ENCODE measurements around the gene GGT6. TPM values are rescaled to one million over a fixed set of nuclear protein-coding genes. Genes with fewer than 3 reads are reported as not detected.

The GGT6 gene
- polyA plus RNA-seq, 3 donors: not detected

- WGBS (ENCODE audit: insufficient coverage): 41% methylated on average over 15 of the region's 23 CpGs
- H3K79me2 ChIP-seq (ENCODE audit: insufficient read depth, low read length): no peaks in the 10 kb centered on the region
- H3K4me1 ChIP-seq (ENCODE audit: control insufficient read depth in 1 of 2, insufficient read depth in 2 of 2, low read length in 2 of 2): peaks cover 22 to 25% of the 10 kb centered on the region in 2 donors
- H3K27me3 ChIP-seq (ENCODE audit: control insufficient read depth in 2 of 2, insufficient read depth in 2 of 2, low read length in 2 of 2): no peaks in the 10 kb centered on the region
- intact Hi-C loops (cut with micrococcal nuclease): no loop called here
- Mint-ChIP-seq H3K9me3 (no peaks in the 10 kb centered on the region), H3K4me1 (peaks cover 31% of the 10 kb centered on the region), H3K4me3 (no peak overlapping the region), H3K36me3 (peaks cover 3 to 12% of the 10 kb centered on the region in 2 donors), H3K27me3 (ENCODE audit: low read depth in 3 of 3) (peaks cover 8 to 16% (median 8%) of the 10 kb centered on the region in 3 donors), H3K27ac (no peak overlapping the region)
- H3K9me3 ChIP-seq (replicated peaks in 1 of 2; ENCODE audit: control insufficient read depth in 1 of 2, insufficient read depth in 1 of 2, low read length in 2 of 2): no peaks in the 10 kb centered on the region
- peaks cover 12% of the 10 kb centered on the region in 2 donors for H3K36me3 ChIP-seq (replicated peaks in 1 of 2; ENCODE audit: control insufficient read depth in 1 of 2, insufficient read depth in 2 of 2, low read length in 2 of 2)
- TF ChIP-seq, protein P1, sequence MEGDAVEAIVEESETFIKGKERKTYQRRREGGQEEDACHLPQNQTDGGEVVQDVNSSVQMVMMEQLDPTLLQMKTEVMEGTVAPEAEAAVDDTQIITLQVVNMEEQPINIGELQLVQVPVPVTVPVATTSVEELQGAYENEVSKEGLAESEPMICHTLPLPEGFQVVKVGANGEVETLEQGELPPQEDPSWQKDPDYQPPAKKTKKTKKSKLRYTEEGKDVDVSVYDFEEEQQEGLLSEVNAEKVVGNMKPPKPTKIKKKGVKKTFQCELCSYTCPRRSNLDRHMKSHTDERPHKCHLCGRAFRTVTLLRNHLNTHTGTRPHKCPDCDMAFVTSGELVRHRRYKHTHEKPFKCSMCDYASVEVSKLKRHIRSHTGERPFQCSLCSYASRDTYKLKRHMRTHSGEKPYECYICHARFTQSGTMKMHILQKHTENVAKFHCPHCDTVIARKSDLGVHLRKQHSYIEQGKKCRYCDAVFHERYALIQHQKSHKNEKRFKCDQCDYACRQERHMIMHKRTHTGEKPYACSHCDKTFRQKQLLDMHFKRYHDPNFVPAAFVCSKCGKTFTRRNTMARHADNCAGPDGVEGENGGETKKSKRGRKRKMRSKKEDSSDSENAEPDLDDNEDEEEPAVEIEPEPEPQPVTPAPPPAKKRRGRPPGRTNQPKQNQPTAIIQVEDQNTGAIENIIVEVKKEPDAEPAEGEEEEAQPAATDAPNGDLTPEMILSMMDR (IDR thresholded peaks at IDR 0.05): no peak
- no peak overlapping the region for H2AFZ ChIP-seq (ENCODE audit: insufficient read depth, low read depth, low read length, poor library complexity, severe bottlenecking)
- no peak overlapping the region for H3K27ac ChIP-seq (ENCODE audit: low read depth in 1 of 2, low read length in 2 of 2)
- DNase-seq: no peak
- no peaks in the 10 kb centered on the region for H4K20me1 ChIP-seq (ENCODE audit: insufficient read depth, low read length)
- H3K4me2 ChIP-seq (replicated peaks; ENCODE audit: extremely low read depth, low read length, poor library complexity, severe bottlenecking): no peak overlapping the region
- H3K4me3 ChIP-seq (replicated peaks in 1 of 3; ENCODE audit: low read depth in 2 of 3, low read length in 3 of 3): no peak overlapping the region
- no peak overlapping the region for H3K9ac ChIP-seq (ENCODE audit: insufficient read depth, low read length, poor library complexity, severe bottlenecking)
These were observed 26.6 kb downstream of the GGT6 start for GRCh38 chr17:4533523-4534504.

DNA sequence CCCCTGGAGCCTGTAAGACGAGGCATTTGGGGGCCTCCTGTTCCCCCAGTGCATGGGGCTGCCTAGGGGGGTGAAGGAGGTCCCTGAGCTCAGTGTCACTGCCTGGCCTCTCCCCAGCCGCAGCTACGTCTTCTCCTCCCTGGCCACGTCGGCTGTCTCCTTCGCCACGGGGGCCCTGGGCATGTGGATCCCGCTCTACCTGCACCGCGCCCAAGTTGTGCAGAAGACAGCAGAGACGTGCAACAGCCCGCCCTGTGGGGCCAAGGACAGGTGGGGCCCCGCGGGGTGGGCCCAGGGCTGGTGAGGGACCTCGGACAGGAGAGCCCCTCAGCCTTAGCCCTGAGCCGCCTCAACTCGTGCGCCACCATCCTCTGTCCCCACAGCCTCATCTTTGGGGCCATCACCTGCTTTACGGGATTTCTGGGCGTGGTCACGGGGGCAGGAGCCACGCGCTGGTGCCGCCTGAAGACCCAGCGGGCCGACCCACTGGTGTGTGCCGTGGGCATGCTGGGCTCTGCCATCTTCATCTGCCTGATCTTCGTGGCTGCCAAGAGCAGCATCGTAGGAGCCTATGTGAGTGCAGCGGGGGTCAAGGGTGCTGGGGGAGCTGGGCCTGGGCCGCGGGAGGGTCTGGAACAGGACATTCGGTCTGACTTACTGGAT is 27.4 kb downstream of the GGT6 start:
- H3K27ac Mint-ChIP-seq: no peak overlapping the region
- no peak overlapping the region for H3K9ac ChIP-seq (ENCODE audit: insufficient read depth, low read length, poor library complexity, severe bottlenecking)
- intact Hi-C loops (cut with micrococcal nuclease): no loop called here
- TF ChIP-seq, protein P1 (IDR thresholded peaks at IDR 0.05): no peak
- H3K27me3 ChIP-seq (ENCODE audit: control insufficient read depth in 2 of 2, insufficient read depth in 2 of 2, low read length in 2 of 2): no peaks in the 10 kb centered on the region
- no peaks in the 10 kb centered on the region for H3K79me2 ChIP-seq (ENCODE audit: insufficient read depth, low read length)
- no peak overlapping the region for H3K4me3 ChIP-seq (replicated peaks in 1 of 3; ENCODE audit: low read depth in 2 of 3, low read length in 3 of 3)
- no peak for DNase-seq
- no peak overlapping the region for H2AFZ ChIP-seq (ENCODE audit: insufficient read depth, low read depth, low read length, poor library complexity, severe bottlenecking)
- WGBS (ENCODE audit: insufficient coverage): 92% methylated on average over 32 of the region's 33 CpGs
- peaks cover 0 to 5% of the 10 kb centered on the region in 2 donors for H3K36me3 Mint-ChIP-seq
- peaks cover 5% of the 10 kb centered on the region in 2 donors for H3K36me3 ChIP-seq (replicated peaks in 1 of 2; ENCODE audit: control insufficient read depth in 1 of 2, insufficient read depth in 2 of 2, low read length in 2 of 2)
- H3K27ac ChIP-seq (ENCODE audit: low read depth in 1 of 2, low read length in 2 of 2): no peak overlapping the region
- H3K27me3 Mint-ChIP-seq (ENCODE audit: low read depth in 3 of 3): peaks cover 8 to 16% (median 13%) of the 10 kb centered on the region in 3 donors
- peaks cover 22 to 25% of the 10 kb centered on the region in 2 donors for H3K4me1 ChIP-seq (ENCODE audit: control insufficient read depth in 1 of 2, insufficient read depth in 2 of 2, low read length in 2 of 2)
- H4K20me1 ChIP-seq (ENCODE audit: insufficient read depth, low read length): no peaks in the 10 kb centered on the region
- no peaks in the 10 kb centered on the region for H3K9me3 Mint-ChIP-seq
- H3K9me3 ChIP-seq (replicated peaks in 1 of 2; ENCODE audit: control insufficient read depth in 1 of 2, insufficient read depth in 1 of 2, low read length in 2 of 2): no peaks in the 10 kb centered on the region
- no peak overlapping the region for H3K4me3 Mint-ChIP-seq
- no peak overlapping the region for H3K4me2 ChIP-seq (replicated peaks; ENCODE audit: extremely low read depth, low read length, poor library complexity, severe bottlenecking)
- H3K4me1 Mint-ChIP-seq: peaks cover 31% of the 10 kb centered on the region

Measured in CD14-positive monocyte (primary cell).